ENCODE measurements around the gene KIAA1958.

DNA sequence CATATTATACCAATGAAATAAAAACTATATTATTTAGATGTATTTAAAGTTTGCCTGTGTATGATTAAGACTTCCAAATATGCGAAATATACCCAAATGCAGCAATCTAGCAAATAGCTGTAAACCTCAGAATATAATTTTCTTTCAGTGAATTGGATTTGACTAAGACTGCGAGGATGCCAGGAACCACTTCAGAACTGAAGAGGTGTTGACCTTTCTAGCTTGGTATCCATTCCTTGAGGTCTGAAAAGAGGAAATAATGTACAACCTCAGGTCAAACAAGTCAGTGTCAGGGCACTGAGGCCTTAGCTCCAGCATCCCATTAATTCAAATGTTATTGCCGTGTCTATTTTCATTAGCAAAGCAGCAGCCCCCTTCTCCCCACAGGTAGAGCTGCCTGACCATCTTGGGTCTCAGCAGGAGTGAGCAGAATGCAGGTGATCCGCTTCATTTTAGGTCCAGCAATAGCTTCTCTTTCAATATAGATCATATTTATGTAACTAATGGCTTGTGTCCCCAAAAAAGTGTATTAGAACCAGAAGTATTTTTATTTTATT, 100.0 kb downstream of the KIAA1958 start:
- TF ChIP-seq CTCF (IDR thresholded peaks at IDR 0.05), result no peak
- no peak for TF ChIP-seq POLR2A (IDR thresholded peaks at IDR 0.05)
